GM12801 (cell line): ENCODE results near the gene DPP10.

Experiments used
- CTCF ChIP-seq: IDR thresholded peaks from one replicate; pipeline ENCODE4 v1.5.1; 2011; ENCODE audit warnings: control low read depth; ENCODE audit not compliant: insufficient read length; ENCODE audit errors: extremely low read depth

Gene DPP10

GRCh38 chr2:114752425-114752824, 310.0 kb downstream of the DPP10 start:
- TF ChIP-seq CTCF: no peak

DNA sequence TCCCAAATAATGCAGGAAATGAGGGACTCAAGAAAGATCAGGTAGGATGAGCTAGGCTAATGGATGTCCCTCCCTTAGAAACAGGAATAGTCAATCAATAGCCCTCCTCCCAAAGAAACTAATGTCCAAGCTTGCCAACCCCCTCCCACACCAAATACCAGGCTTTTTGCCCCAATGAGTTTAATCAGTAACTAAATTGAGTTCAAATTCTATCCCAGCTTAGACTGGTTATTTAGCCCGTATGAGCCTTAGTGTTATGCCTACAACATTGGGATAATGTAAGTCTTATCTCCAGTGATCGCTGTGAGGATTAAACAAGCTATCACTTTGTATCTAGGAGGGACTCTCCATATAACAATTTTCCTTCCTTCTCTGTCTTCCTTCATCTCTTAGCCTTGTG, 310.7 kb downstream of the DPP10 start:
- no peak for TF ChIP-seq CTCF

- no peak for TF ChIP-seq CTCF
These were observed 312.6 kb downstream of the DPP10 start for GRCh38 chr2:114754907-114755563.

DNA sequence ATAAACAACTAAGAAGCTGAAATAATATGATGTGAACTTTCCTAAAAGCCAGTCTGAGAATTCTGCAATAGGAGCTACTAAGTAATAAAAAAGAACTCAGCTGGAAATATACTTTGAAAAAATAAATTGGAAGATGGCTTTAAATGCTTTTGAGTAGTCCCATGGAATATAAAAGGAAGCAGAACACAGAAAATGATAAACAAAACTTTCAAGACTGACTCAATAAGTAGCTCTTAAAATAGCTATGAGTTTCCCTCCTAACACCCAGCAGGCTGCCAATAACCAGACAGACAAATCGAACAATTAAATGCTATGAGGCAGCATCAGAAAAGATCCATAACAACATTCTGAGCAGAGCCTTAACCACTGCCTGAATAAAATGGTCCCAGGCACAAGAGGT, 319.9 kb downstream of the DPP10 start:
- no peak for TF ChIP-seq CTCF

DNA sequence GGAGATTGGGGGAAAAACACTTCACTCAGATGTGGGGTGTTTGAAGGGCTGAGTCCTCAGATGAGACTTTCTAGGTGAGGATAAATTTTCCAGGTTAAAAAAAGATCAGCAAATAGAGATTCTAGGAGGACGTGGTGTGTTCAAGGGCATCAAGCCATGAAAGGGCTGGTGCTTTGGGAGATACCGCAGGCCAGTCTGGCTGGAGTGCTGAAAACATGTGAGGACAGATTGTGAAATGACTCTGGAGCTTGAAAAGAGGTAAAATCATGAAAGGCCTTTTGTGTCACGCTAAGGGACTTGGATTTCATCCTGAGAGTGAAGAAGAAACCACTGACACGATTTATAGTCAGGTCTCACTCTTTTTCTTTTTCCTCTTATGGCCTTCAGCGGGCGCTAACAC, 320.5 kb downstream of the DPP10 start:
- no peak for TF ChIP-seq CTCF

DNA sequence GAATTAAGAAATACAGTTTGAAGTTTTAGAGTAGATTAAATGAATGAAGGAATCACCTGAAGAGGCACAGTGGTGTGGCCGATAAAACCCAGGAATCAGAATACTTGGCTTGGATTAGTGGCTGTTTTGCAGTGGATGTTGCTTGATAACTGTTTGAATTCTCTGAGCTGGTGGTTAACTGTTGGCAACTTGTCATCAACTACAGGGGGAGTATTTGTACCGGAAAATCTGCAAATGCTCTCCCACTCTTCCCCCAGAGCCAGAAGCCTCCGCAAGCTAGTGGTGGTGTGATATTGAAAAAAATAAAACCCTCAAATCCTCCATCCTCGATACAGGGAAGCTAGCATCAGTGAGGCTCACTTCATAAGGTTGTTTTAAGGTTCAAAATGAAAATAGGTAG, 326.7 kb downstream of the DPP10 start:
- TF ChIP-seq CTCF: no peak

GRCh38 chr2:114769991-114770390, 327.6 kb downstream of the DPP10 start:
- no peak for TF ChIP-seq CTCF
